ENCODE results near the gene JRKL. TPM values are rescaled to one million over a fixed set of nuclear protein-coding genes. Genes with fewer than 3 reads are reported as not detected.
A peak's percentile ranks its signal among the peaks of the same experiment; 100 is the strongest.

Gene JRKL
- total RNA-seq, 1 donor: 9.8 TPM

- Histone ChIP-seq H3K4me2 (ENCODE audit: insufficient read depth, low read length) (no peak overlapping the region), H3K4me1 (ENCODE audit: insufficient read depth, low read length) (no peaks in the 10 kb centered on the region), H4K20me1 (ENCODE audit: insufficient read depth, low read length) (no peaks in the 10 kb centered on the region), H3K4me3 (ENCODE audit: insufficient read depth, low read length) (no peak overlapping the region), H3K27ac (ENCODE audit: low read depth, low read length) (no peak overlapping the region), H3K36me3 (ENCODE audit: insufficient read depth, low read length) (peaks cover 16% of the 10 kb centered on the region), H3K27me3 (ENCODE audit: insufficient read depth, low read length) (no peaks in the 10 kb centered on the region), H3K9me3 (ENCODE audit: low read depth, low read length) (no peaks in the 10 kb centered on the region), H3K79me2 (ENCODE audit: insufficient read depth, low read length) (no peaks in the 10 kb centered on the region), H2AFZ (ENCODE audit: low read length) (no peak overlapping the region)
- TF ChIP-seq, protein P1, sequence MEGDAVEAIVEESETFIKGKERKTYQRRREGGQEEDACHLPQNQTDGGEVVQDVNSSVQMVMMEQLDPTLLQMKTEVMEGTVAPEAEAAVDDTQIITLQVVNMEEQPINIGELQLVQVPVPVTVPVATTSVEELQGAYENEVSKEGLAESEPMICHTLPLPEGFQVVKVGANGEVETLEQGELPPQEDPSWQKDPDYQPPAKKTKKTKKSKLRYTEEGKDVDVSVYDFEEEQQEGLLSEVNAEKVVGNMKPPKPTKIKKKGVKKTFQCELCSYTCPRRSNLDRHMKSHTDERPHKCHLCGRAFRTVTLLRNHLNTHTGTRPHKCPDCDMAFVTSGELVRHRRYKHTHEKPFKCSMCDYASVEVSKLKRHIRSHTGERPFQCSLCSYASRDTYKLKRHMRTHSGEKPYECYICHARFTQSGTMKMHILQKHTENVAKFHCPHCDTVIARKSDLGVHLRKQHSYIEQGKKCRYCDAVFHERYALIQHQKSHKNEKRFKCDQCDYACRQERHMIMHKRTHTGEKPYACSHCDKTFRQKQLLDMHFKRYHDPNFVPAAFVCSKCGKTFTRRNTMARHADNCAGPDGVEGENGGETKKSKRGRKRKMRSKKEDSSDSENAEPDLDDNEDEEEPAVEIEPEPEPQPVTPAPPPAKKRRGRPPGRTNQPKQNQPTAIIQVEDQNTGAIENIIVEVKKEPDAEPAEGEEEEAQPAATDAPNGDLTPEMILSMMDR (IDR thresholded peaks at IDR 0.05; ENCODE audit: extremely low read depth, low read depth, low read length): no peak
- DNase-seq (ENCODE audit: insufficient read length, low spot score, missing footprints): no peak
Measured at GRCh38 chr11:96357794-96358193, 32.0 kb upstream of the JRKL start.

DNA sequence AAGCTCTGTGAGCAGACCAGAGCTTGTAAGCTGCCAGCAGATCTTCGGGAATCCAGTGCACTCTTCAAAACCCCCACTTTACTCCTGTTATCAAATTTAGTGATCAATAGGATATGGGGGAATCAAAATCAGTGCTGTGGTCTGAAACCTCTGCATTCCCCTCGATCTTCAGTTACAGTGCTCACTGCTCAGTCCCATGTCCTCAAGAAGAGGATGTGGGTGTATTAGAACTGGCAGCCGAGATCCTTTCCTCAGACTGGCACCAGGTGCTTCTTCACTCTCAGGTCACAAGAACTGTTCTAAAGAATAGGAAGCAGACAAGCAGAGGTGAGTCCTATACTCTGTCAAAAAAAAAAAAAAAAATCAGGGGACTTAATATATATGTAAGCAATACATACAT lies 31.5 kb upstream of the JRKL start:
- Histone ChIP-seq H3K4me3 (ENCODE audit: insufficient read depth, low read length) (no peak overlapping the region), H3K4me2 (ENCODE audit: insufficient read depth, low read length) (no peak overlapping the region), H4K20me1 (ENCODE audit: insufficient read depth, low read length) (no peaks in the 10 kb centered on the region), H3K27ac (ENCODE audit: low read depth, low read length) (no peak overlapping the region), H3K4me1 (ENCODE audit: insufficient read depth, low read length) (no peaks in the 10 kb centered on the region), H3K9me3 (ENCODE audit: low read depth, low read length) (no peaks in the 10 kb centered on the region), H3K27me3 (ENCODE audit: insufficient read depth, low read length) (no peaks in the 10 kb centered on the region), H2AFZ (ENCODE audit: low read length) (no peak overlapping the region), H3K79me2 (ENCODE audit: insufficient read depth, low read length) (no peaks in the 10 kb centered on the region), H3K36me3 (ENCODE audit: insufficient read depth, low read length) (peaks cover 16% of the 10 kb centered on the region)
- no peak for DNase-seq (ENCODE audit: insufficient read length, low spot score, missing footprints)
- TF ChIP-seq, protein P1 (IDR thresholded peaks at IDR 0.05; ENCODE audit: extremely low read depth, low read depth, low read length): no peak

GRCh38 chr11:96361778-96362177 lies 28.0 kb upstream of the JRKL start:
- Histone ChIP-seq H2AFZ (ENCODE audit: low read length) (no peak overlapping the region), H4K20me1 (ENCODE audit: insufficient read depth, low read length) (no peaks in the 10 kb centered on the region), H3K27me3 (ENCODE audit: insufficient read depth, low read length) (no peaks in the 10 kb centered on the region), H3K4me2 (ENCODE audit: insufficient read depth, low read length) (no peak overlapping the region), H3K79me2 (ENCODE audit: insufficient read depth, low read length) (no peaks in the 10 kb centered on the region), H3K9me3 (ENCODE audit: low read depth, low read length) (no peaks in the 10 kb centered on the region), H3K27ac (ENCODE audit: low read depth, low read length) (no peak overlapping the region), H3K4me3 (ENCODE audit: insufficient read depth, low read length) (no peak overlapping the region), H3K4me1 (ENCODE audit: insufficient read depth, low read length) (no peaks in the 10 kb centered on the region), H3K36me3 (ENCODE audit: insufficient read depth, low read length) (peaks cover 29% of the 10 kb centered on the region)
- TF ChIP-seq, protein P1 (IDR thresholded peaks at IDR 0.05; ENCODE audit: extremely low read depth, low read depth, low read length): no peak
- DNase-seq (ENCODE audit: insufficient read length, low spot score, missing footprints): peak; percentile 38

DNA sequence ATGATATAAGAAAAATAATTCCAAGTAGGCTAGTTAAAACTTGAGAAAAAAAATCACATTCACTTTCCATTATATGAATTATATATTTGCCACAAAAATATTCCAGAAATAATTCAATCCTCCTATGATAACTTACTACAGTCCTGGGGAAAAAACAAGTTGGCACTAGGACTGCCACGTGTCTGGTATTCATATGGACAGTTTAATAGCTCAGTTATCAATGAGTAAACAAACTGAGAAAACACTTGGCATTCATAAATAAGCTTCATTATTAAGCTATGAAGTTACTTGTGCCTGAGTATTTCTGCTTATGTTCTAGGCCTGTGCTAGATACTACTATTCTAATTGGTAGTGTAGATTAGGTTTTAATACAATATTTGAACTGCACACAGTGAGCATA lies 24.3 kb upstream of the JRKL start:
- TF ChIP-seq, protein P1 (IDR thresholded peaks at IDR 0.05; ENCODE audit: extremely low read depth, low read depth, low read length): no peak
- DNase-seq (ENCODE audit: insufficient read length, low spot score, missing footprints): no peak
- H4K20me1 ChIP-seq (ENCODE audit: insufficient read depth, low read length): no peaks in the 10 kb centered on the region
- no peaks in the 10 kb centered on the region for H3K27me3 ChIP-seq (ENCODE audit: insufficient read depth, low read length)
- H3K4me2 ChIP-seq (ENCODE audit: insufficient read depth, low read length): no peak overlapping the region
- H3K79me2 ChIP-seq (ENCODE audit: insufficient read depth, low read length): no peaks in the 10 kb centered on the region
- H3K4me3 ChIP-seq (ENCODE audit: insufficient read depth, low read length): no peak overlapping the region
- H3K27ac ChIP-seq (ENCODE audit: low read depth, low read length): no peak overlapping the region
- no peaks in the 10 kb centered on the region for H3K4me1 ChIP-seq (ENCODE audit: insufficient read depth, low read length)
- H2AFZ ChIP-seq (ENCODE audit: low read length): no peak overlapping the region
- H3K36me3 ChIP-seq (ENCODE audit: insufficient read depth, low read length): peaks cover 41% of the 10 kb centered on the region
- H3K9me3 ChIP-seq (ENCODE audit: low read depth, low read length): peaks cover 3% of the 10 kb centered on the region

Measured in osteoblast (primary cell).